SK-N-MC (cell line): ENCODE data around the gene DPEP2.

ENCODE experiments used
- EZH2 ChIP-seq: fragments of 200-600 bp; sonication (generic); IDR thresholded peaks from one replicate; pipeline ENCODE4 v1.6.1; 2017; ENCODE audit warnings: antibody characterized with exemption
- FOXP2 ChIP-seq: optimal IDR thresholded peaks from 2 replicates; pipeline ENCODE3; 2011; ENCODE audit warnings: mild to moderate bottlenecking, moderate library complexity; ENCODE audit not compliant: insufficient read depth; ENCODE audit errors: extremely low read length, control extremely low read depth
- POLR2AphosphoS5 ChIP-seq: IDR thresholded peaks from 2 replicates; pipeline ENCODE4 v1.6.1; 2012; ENCODE audit warnings: mild to moderate bottlenecking, low read depth, low read length, borderline replicate concordance

GRCh38 chr16:67943619-67944504 is 55.4 kb downstream of the DPEP2 start, which contains the start of gene LCAT:
- TF ChIP-seq EZH2 = no peak
- no peak for TF ChIP-seq POLR2AphosphoS5
- no peak for TF ChIP-seq FOXP2
